ENCODE results near the gene PAAF1. TPM values are rescaled to one million over a fixed set of nuclear protein-coding genes. Genes with fewer than 3 reads are reported as not detected.

The PAAF1 gene
- polyA plus RNA-seq, 2 of the 4 experiments (the other 2 are of a cell fraction), result 16.6 to 25.1 TPM

- Histone ChIP-seq H3K27ac (no peak overlapping the region), H3K4me3 (no peak overlapping the region), H3K4me1 (peaks cover 5% of the 10 kb centered on the region; the same call in 1 of the 3 replicates), H3K9me3 (no peaks in the 10 kb centered on the region), H3K4me2 (no peak overlapping the region)
- TF ChIP-seq MAX (IDR thresholded peaks at IDR 0.05) (no peak), MYC (IDR thresholded peaks at IDR 0.05; ENCODE audit: borderline replicate concordance, low read length) (no peak), MAFK (IDR thresholded peaks at IDR 0.05; ENCODE audit: partially characterized antibody) (no peak), ZC3H11A (IDR thresholded peaks at IDR 0.05) (no peak), HEYL (CRISPR knock-in tag; IDR thresholded peaks at IDR 0.05) (no peak), RFX5 (IDR thresholded peaks at IDR 0.05) (no peak), ZNF302 (CRISPR knock-in tag; IDR thresholded peaks at IDR 0.05) (no peak), TP53 (CRISPR knock-in tag; IDR thresholded peaks at IDR 0.05) (no peak), GATA3 (IDR thresholded peaks at IDR 0.05; ENCODE audit: borderline replicate concordance) (no peak), SREBF2 (IDR thresholded peaks at IDR 0.05) (no peak)
- ATAC-seq, result no peak
- no peak for DNase-seq (ENCODE audit: low read depth in 1 of 2, low spot score in 1 of 2)
- ChIA-PET CTCF (interaction anchor here (0.5 kb wide), 1 partner anchor 395 kb away, joined by 4 read pairs; no protein-coding TSS in a partner anchor), POLR2A (no interaction called here)
- FAIRE-seq, result no peak
- 91% methylated on average over 2 of the region's 2 CpGs for WGBS (ENCODE audit: missing lambda C conversion rate)
Observed at GRCh38 chr11:73912026-73912425, 35.2 kb downstream of the PAAF1 start.

GRCh38 chr11:73913472-73913871 is 36.7 kb downstream of the PAAF1 start:
- ChIA-PET CTCF (interaction anchor here (1.2 kb wide), 2 partner anchors 18 to 28 kb away, joined by 3 to 4 read pairs; no protein-coding TSS in a partner anchor), POLR2A (no interaction called here)
- no peak for TF ChIP-seq CEBPB (IDR thresholded peaks at IDR 0.05)
- Histone ChIP-seq H3K9me3 (no peaks in the 10 kb centered on the region), H3K27ac (no peak overlapping the region), H3K4me2 (no peak overlapping the region), H3K4me3 (no peak overlapping the region), H3K4me1 (no peaks in the 10 kb centered on the region)
- no peak for DNase-seq (ENCODE audit: low read depth in 1 of 2, low spot score in 1 of 2)
- no peak for FAIRE-seq
- ATAC-seq, result no peak

GRCh38 chr11:73914284-73914683 is 37.5 kb downstream of the PAAF1 start:
- Histone ChIP-seq H3K4me1 (no peaks in the 10 kb centered on the region), H3K9me3 (no peaks in the 10 kb centered on the region), H3K27ac (no peak overlapping the region), H3K4me3 (no peak overlapping the region), H3K4me2 (no peak overlapping the region)
- no peak for TF ChIP-seq EP300 (IDR thresholded peaks at IDR 0.05)
- no peak for TF ChIP-seq RARB (CRISPR knock-in tag; IDR thresholded peaks at IDR 0.05)
- no peak for TF ChIP-seq PBX3 (IDR thresholded peaks at IDR 0.05)
- TF ChIP-seq NFE2L2 (conservative IDR thresholded peaks at IDR 0.05; ENCODE audit: low read length), result no peak
- TF ChIP-seq MAZ (IDR thresholded peaks at IDR 0.05; ENCODE audit: borderline replicate concordance, low read depth, low read length), result no peak
- no peak for TF ChIP-seq TFCP2L1 (CRISPR knock-in tag; IDR thresholded peaks at IDR 0.05)
- no peak for TF ChIP-seq KDM5A (IDR thresholded peaks at IDR 0.05)
- TF ChIP-seq KDM1A (IDR thresholded peaks at IDR 0.05; ENCODE audit: low read depth), result no peak
- no peak for TF ChIP-seq POLR2AphosphoS2 (conservative IDR thresholded peaks at IDR 0.05; ENCODE audit: low read length)
- no peak for TF ChIP-seq HMGXB4 (CRISPR knock-in tag; IDR thresholded peaks at IDR 0.05; ENCODE audit: borderline replicate concordance)
- CTCF ChIA-PET, result interaction anchor here (1.2 kb wide), 2 partner anchors 17 to 29 kb away, joined by 3 to 4 read pairs; no protein-coding TSS in a partner anchor
- FAIRE-seq (no peak), ATAC-seq (no peak), DNase-seq (ENCODE audit: low read depth in 1 of 2, low spot score in 1 of 2) (no peak)
- POLR2A ChIA-PET, result no interaction called here
- 93% methylated on average over 4 of the region's 4 CpGs for WGBS (ENCODE audit: missing lambda C conversion rate)

Data from A549 (cell line).